GM18526 (cell line): ENCODE results near the gene DPYSL5.

Experiments
- POLR2A ChIP-seq: IDR thresholded peaks from 3 replicates; pipeline ENCODE4 v1.6.1; 2011; ENCODE audit not compliant: insufficient read length; ENCODE audit errors: extremely low read depth

The DPYSL5 gene

GRCh38 chr2:26945991-26946750 lies 98.2 kb downstream of the DPYSL5 start:
- TF ChIP-seq POLR2A: no peak

- TF ChIP-seq POLR2A: no peak
Measured at GRCh38 chr2:26946841-26947784, 99.2 kb downstream of the DPYSL5 start.

GRCh38 chr2:26948800-26949199 lies 100.9 kb downstream of the DPYSL5 start:
- no peak for TF ChIP-seq POLR2A

GRCh38 chr2:26950246-26950645 lies 102.3 kb downstream of the DPYSL5 start:
- no peak for TF ChIP-seq POLR2A

GRCh38 chr2:26951236-26951635 lies 103.3 kb downstream of the DPYSL5 start:
- TF ChIP-seq POLR2A: no peak

GRCh38 chr2:26952374-26952773 lies 104.4 kb downstream of the DPYSL5 start:
- TF ChIP-seq POLR2A: no peak

- TF ChIP-seq POLR2A: no peak
Measured at GRCh38 chr2:26954135-26954534, 106.2 kb downstream of the DPYSL5 start.

GRCh38 chr2:26957041-26957440 lies 109.1 kb downstream of the DPYSL5 start:
- no peak for TF ChIP-seq POLR2A

- TF ChIP-seq POLR2A: no peak
Measured at GRCh38 chr2:26957534-26957933, 109.6 kb downstream of the DPYSL5 start.

- TF ChIP-seq POLR2A: no peak
Measured at GRCh38 chr2:26959331-26959730, 111.4 kb downstream of the DPYSL5 start.

GRCh38 chr2:26964446-26965130 lies 116.7 kb downstream of the DPYSL5 start:
- no peak for TF ChIP-seq POLR2A

- no peak for TF ChIP-seq POLR2A
Measured at GRCh38 chr2:26968001-26968400, 120.1 kb downstream of the DPYSL5 start.

- no peak for TF ChIP-seq POLR2A
Measured at GRCh38 chr2:26969077-26969844, 121.3 kb downstream of the DPYSL5 start.

GRCh38 chr2:26970244-26970927 lies 122.5 kb downstream of the DPYSL5 start, which contains the start of gene MAPRE3:
Gene MAPRE3 (plus strand): TSS chr2:26970637. CDS start chr2:27022219, 51,582 bp downstream.
- TF ChIP-seq POLR2A: no peak
